Upper lobe of right lung (tissue), 1 donor: Measurements from ENCODE around the gene PAPPA2. TPM values are rescaled to one million over a fixed set of nuclear protein-coding genes. Genes with fewer than 3 reads are reported as not detected.
"Not testable (repeated sequence)": the region's sequence is repeated elsewhere in the genome, so short reads cannot be mapped to it uniquely, and the experiment has no call there.

ENCODE experiments used
- ATAC-seq: fragments of 200-7000 bp; cut with Tn5 transposase; one replicate; pipeline ENCODE4 v1.9.1; 2020; ENCODE audit warnings: mild to moderate bottlenecking, moderate library complexity
- DNase-seq: peaks from one replicate; pipeline ENCODE4 v3.0.0-alpha.2; 2020
- H3K27ac ChIP-seq: fragments of 200-600 bp; one replicate; pipeline ENCODE4 v1.8.0; 2022
- H3K27me3 ChIP-seq: fragments of 200-600 bp; one replicate; pipeline ENCODE4 v1.8.0; 2022; ENCODE audit warnings: mild to moderate bottlenecking
- H3K36me3 ChIP-seq: fragments of 200-600 bp; one replicate; pipeline ENCODE4 v1.8.0; 2022
- H3K4me1 ChIP-seq: fragments of 200-600 bp; one replicate; pipeline ENCODE4 v1.8.0; 2022
- H3K4me3 ChIP-seq: fragments of 200-600 bp; one replicate; pipeline ENCODE4 v1.8.0; 2022; ENCODE audit warnings: mild to moderate bottlenecking
- H3K9me3 ChIP-seq: fragments of 200-600 bp; one replicate; pipeline ENCODE4 v1.8.0; 2022
- CTCF ChIP-seq: fragments of 200-600 bp; IDR thresholded peaks from one replicate; pipeline ENCODE4 v1.8.0; 2022; ENCODE audit warnings: antibody characterized with exemption
- intact Hi-C: fragments of 100-400 bp; cut with DNase I; formaldehyde crosslinking; loops from one replicate; pipeline ENCODE4 v1.11.0; 2022
- total RNA-seq: library from RNA; stranded (reverse); fragmentation: NEBNext Ultra II Directional; extraction: Animal tissue kit (Norgen Biotek cat#: 25700); gene quantifications from one replicate; pipeline ENCODE4 v1.2.1, GENCODE V29; 2021
- donor health status: DM: no; HTN: yes; CAD: no; lungs with severe emphysema.

The PAPPA2 gene
- total RNA-seq, 1 donor from 2014 or later: 0.17 TPM

- Histone ChIP-seq H3K9me3 (no peaks in the 10 kb centered on the region), H3K4me3 (no peak overlapping the region), H3K27me3 (peaks cover 7% of the 10 kb centered on the region), H3K36me3 (no peaks in the 10 kb centered on the region), H3K27ac (no peak overlapping the region), H3K4me1 (no peaks in the 10 kb centered on the region)
- intact Hi-C loops: loop anchor here (10.0 kb wide), 1 partner anchor 286 kb away; no protein-coding TSS in a partner anchor
- DNase-seq: no peak
- no peak for ATAC-seq
- TF ChIP-seq CTCF: no peak
Measured at GRCh38 chr1:176558561-176558960, 95.6 kb downstream of the PAPPA2 start.

GRCh38 chr1:176559474-176559873 is 96.5 kb downstream of the PAPPA2 start:
- intact Hi-C loops: loop anchor here (10.0 kb wide), 1 partner anchor 285 kb away; no protein-coding TSS in a partner anchor
- DNase-seq (no peak), ATAC-seq (no peak)
- H3K9me3 ChIP-seq: no peaks in the 10 kb centered on the region
- H3K27ac ChIP-seq: no peak overlapping the region
- no peaks in the 10 kb centered on the region for H3K36me3 ChIP-seq
- H3K4me1 ChIP-seq: no peaks in the 10 kb centered on the region
- H3K27me3 ChIP-seq: peaks cover 2% of the 10 kb centered on the region
- H3K4me3 ChIP-seq: no peak overlapping the region
- no peak for TF ChIP-seq CTCF

- intact Hi-C loops: loop anchor here (10.0 kb wide), 1 partner anchor 285 kb away; no protein-coding TSS in a partner anchor
- no peak overlapping the region for H3K27ac ChIP-seq
- peak; percentile 89 for ATAC-seq
- H3K9me3 ChIP-seq: no peaks in the 10 kb centered on the region
- no peaks in the 10 kb centered on the region for H3K36me3 ChIP-seq
- no peaks in the 10 kb centered on the region for H3K27me3 ChIP-seq
- no peak for DNase-seq
- no peaks in the 10 kb centered on the region for H3K4me1 ChIP-seq
- peak; percentile 82 for TF ChIP-seq CTCF
- no peak overlapping the region for H3K4me3 ChIP-seq
Measured at GRCh38 chr1:176559878-176560277, 96.9 kb downstream of the PAPPA2 start.

GRCh38 chr1:176560681-176561080 is 97.7 kb downstream of the PAPPA2 start:
- no peaks in the 10 kb centered on the region for H3K36me3 ChIP-seq
- no peaks in the 10 kb centered on the region for H3K9me3 ChIP-seq
- H3K27ac ChIP-seq: no peak overlapping the region
- intact Hi-C loops: no loop called here
- no peak for ATAC-seq
- H3K4me1 ChIP-seq: no peaks in the 10 kb centered on the region
- TF ChIP-seq CTCF: no peak
- no peak overlapping the region for H3K4me3 ChIP-seq
- DNase-seq: no peak
- H3K27me3 ChIP-seq: no peaks in the 10 kb centered on the region

GRCh38 chr1:176561761-176562160 is 98.8 kb downstream of the PAPPA2 start:
- intact Hi-C loops, H3K36me3 ChIP-seq, DNase-seq, H3K4me3 ChIP-seq, H3K4me1 ChIP-seq, H3K27me3 ChIP-seq, H3K9me3 ChIP-seq, H3K27ac ChIP-seq, ATAC-seq: not testable (repeated sequence)

- Histone ChIP-seq H3K4me3 (no peak overlapping the region), H3K27me3 (no peaks in the 10 kb centered on the region), H3K36me3 (no peaks in the 10 kb centered on the region), H3K4me1 (peaks cover 13% of the 10 kb centered on the region), H3K9me3 (no peaks in the 10 kb centered on the region), H3K27ac (peak overlapping the region; percentile 30)
- no peak for DNase-seq
- intact Hi-C loops: no loop called here
- no peak for TF ChIP-seq CTCF
- no peak for ATAC-seq
Measured at GRCh38 chr1:176566004-176566975, 103.3 kb downstream of the PAPPA2 start.
